ENCODE measurements around the gene NAB1.
"Not testable (repeated sequence)": the region's sequence is repeated elsewhere in the genome, so short reads cannot be mapped to it uniquely, and the experiment has no call there.

- not testable (repeated sequence) for TF ChIP-seq EP300, POLR2A (IDR thresholded peaks at IDR 0.05)
- TF ChIP-seq, protein P1, sequence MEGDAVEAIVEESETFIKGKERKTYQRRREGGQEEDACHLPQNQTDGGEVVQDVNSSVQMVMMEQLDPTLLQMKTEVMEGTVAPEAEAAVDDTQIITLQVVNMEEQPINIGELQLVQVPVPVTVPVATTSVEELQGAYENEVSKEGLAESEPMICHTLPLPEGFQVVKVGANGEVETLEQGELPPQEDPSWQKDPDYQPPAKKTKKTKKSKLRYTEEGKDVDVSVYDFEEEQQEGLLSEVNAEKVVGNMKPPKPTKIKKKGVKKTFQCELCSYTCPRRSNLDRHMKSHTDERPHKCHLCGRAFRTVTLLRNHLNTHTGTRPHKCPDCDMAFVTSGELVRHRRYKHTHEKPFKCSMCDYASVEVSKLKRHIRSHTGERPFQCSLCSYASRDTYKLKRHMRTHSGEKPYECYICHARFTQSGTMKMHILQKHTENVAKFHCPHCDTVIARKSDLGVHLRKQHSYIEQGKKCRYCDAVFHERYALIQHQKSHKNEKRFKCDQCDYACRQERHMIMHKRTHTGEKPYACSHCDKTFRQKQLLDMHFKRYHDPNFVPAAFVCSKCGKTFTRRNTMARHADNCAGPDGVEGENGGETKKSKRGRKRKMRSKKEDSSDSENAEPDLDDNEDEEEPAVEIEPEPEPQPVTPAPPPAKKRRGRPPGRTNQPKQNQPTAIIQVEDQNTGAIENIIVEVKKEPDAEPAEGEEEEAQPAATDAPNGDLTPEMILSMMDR (IDR thresholded peaks at IDR 0.05), result not testable (repeated sequence)
Measured at GRCh38 chr2:190609397-190609796, 39.5 kb upstream of the NAB1 start.
